Smooth muscle cell of trachea (primary cell): ENCODE measurements around the gene TCN1. TPM values are rescaled to one million over a fixed set of nuclear protein-coding genes. Genes with fewer than 3 reads are reported as not detected.

Source experiments
- total RNA-seq: library from RNA; depleted of rRNA; stranded (reverse); fragments of >200 nt; gene quantifications from 2 replicates; pipeline ENCODE4 v1.2.1, GENCODE V29; 2014

TCN1 gene, protein sequence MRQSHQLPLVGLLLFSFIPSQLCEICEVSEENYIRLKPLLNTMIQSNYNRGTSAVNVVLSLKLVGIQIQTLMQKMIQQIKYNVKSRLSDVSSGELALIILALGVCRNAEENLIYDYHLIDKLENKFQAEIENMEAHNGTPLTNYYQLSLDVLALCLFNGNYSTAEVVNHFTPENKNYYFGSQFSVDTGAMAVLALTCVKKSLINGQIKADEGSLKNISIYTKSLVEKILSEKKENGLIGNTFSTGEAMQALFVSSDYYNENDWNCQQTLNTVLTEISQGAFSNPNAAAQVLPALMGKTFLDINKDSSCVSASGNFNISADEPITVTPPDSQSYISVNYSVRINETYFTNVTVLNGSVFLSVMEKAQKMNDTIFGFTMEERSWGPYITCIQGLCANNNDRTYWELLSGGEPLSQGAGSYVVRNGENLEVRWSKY
- total RNA-seq = not detected in 2 replicates

DNA sequence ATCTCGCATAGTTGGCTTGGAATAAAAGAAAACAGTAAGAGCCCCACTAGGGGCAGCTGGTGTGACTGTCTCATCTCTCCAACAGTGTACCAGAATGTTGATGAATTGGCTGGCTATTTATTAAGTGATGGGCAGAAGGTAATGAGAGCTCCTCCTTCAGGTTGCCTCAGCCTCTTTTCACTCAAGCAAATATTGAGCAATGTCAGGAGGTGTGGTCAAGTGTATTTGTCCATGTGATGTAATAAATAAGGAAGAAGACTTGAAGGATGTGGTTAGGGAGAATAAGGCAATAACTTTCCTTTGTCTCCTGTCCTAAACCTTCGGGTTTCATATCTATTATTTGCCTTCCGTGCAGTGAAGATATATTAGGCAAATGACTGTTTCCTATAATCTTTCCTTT, at the start of gene TCN1:
TSS of gene TCN1 (minus strand) at position 91 of the 400 bp plus-strand sequence. CDS start at position 74, 17 bp downstream.

DNA sequence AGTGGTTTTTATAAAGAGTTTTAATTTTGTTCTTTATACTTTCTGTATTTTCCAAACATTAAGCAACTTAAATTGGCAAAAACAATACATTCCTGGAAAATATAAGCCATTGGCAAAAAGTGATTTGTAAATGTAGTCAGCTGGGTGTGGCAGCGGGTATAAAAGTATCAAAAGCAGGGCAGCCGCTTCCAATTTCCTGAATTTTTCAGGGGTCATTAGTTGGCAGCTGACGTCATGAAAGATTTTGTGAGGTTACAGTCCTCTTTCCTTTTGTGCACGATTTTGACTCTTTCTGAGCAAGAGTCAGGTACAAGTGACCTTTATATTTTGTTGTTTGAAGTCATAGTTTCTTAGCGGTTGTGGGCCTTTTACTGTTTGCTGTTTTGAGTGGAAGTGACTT, 12.3 kb upstream of the TCN1 start, which contains the start of gene OOSP3:
TSS of gene OOSP3 (plus strand) at position 208 of the 400 bp plus-strand sequence. CDS start at position 235, 27 bp downstream.

DNA sequence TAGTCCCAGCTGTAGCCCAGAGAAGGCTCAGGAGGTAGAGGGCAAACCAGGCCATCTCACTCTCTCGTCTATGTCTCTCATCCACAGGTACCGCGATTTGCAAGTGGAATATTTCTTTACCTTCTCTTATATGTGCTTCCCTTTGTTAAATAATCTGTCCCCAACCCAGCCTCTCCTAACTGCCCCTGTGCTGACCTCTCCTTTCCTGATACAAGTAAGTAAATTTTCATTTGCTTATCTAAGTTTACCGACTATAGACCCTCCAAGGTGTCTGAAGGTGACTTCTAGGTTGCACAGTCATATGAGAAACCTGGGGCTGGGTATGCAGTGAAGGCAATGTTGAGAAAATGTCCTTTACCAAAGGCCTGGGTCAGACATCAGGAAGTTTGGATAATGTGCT, 20.9 kb downstream of the TCN1 start, which contains the start of gene CBLIF:
TSS of gene CBLIF (minus strand) at position 101 of the 400 bp plus-strand sequence. CDS start at position 55, 46 bp downstream.

DNA sequence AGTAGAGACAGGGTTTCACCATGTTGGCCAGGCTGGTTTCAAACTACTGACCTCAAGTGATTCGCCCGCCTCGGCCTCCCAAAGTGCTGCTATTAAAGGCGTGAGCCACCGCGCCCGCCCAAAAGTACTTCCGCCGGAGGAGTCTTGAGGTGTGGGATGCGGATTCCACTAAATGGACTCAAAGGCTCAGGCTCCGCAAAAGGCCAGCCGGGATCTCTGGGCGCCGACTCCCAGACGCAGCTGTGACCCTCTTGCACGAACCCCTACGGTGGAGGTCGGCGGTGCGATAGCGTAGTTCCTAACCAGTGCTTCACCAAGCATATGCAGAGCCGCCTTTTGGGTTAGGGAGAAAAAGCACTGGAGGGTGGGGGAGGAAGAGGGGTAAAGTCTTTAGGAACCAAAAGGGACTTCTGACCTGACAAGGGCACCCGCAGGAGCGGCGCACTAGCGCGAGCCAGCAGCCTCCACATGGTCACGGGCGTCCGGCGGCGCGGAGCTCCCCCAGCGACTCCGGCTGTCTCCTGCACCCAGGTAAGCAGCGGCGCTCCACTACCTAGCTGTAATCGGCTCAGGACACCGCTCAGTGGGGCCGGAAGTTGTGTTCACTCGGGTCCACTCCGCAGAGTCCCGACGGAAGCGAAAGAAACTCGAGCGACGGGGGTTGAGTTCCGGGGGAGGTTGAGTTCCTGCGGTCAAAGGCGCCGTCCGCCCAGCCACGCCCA, 55.9 kb downstream of the TCN1 start, which contains the start of gene MRPL16:
TSS of gene MRPL16 (minus strand) at position 590 of the 722 bp plus-strand sequence. CDS start at position 470, 120 bp downstream.

Other genes starting within 250 kb of the TCN1 start
- gene PATL1, start 197.4 kb downstream of the TCN1 start, total RNA-seq = 8.4 and 11.6 TPM in 2 replicates
- not detected in 2 replicates for gene OR10V1, start 152.6 kb downstream of the TCN1 start, total RNA-seq
- 19.0 and 20.2 TPM in 2 replicates for gene STX3, start 111.1 kb downstream of the TCN1 start, total RNA-seq
- 35.7 and 52.7 TPM in 2 replicates for gene MRPL16, start 55.7 kb downstream of the TCN1 start, total RNA-seq
- not detected in 2 replicates for gene CBLIF, start 21.0 kb downstream of the TCN1 start, total RNA-seq
- not detected in 2 replicates for gene OOSP3, start 12.3 kb upstream of the TCN1 start, total RNA-seq
- gene OOSP1, start 71.9 kb upstream of the TCN1 start, total RNA-seq = not detected in 2 replicates
- gene OOSP4A, start 97.5 kb upstream of the TCN1 start, total RNA-seq = not detected in 2 replicates
- not detected in 2 replicates for gene OOSP4B, start 150.7 kb upstream of the TCN1 start, total RNA-seq
- not detected in 2 replicates for gene OOSP2, start 173.9 kb upstream of the TCN1 start, total RNA-seq
- not detected in 2 replicates for gene MS4A3, start 190.2 kb upstream of the TCN1 start, total RNA-seq
- not detected in 2 replicates for gene MS4A2, start 222.2 kb upstream of the TCN1 start, total RNA-seq